Heart left ventricle (tissue), 16 donors: ENCODE data around the gene ABCF1. TPM values are rescaled to one million over a fixed set of nuclear protein-coding genes. Genes with fewer than 3 reads are reported as not detected.

ENCODE experiments used
- ATAC-seq, 4 donors: fragments of 200-7000 bp; cut with Tn5 transposase; one replicate each; pipeline ENCODE4 v1.9.1; 2020 to 2022; ENCODE audit warnings: moderate library complexity in 4 of 4, mild to moderate bottlenecking in 3 of 4, moderate number of reproducible peaks in 1 of 4
- DNase-seq, 5 donors: peaks; one replicate each; pipeline ENCODE4 v3.0.0-alpha.2; 2020
- H3K27ac ChIP-seq, 12 donors: fragments of 200-600 bp; sonication (generic) in 4 of 12; one replicate each; pipeline versions ENCODE4 v1.5.0 to v1.8.0; 2016 to 2022; ENCODE audit warnings: mild to moderate bottlenecking in 2 of 12
- H3K27me3 ChIP-seq, 9 donors: fragments of 200-600 bp; sonication (generic) in 2 of 9; one replicate each; pipeline versions ENCODE4 v1.5.1 to v1.8.0; 2016 to 2022; ENCODE audit warnings: mild to moderate bottlenecking in 3 of 9
- H3K36me3 ChIP-seq, 9 donors: fragments of 200-600 bp; sonication (generic) in 2 of 9; one replicate each; pipeline versions ENCODE4 v1.5.0 to v1.8.0; 2018 to 2022; ENCODE audit warnings: mild to moderate bottlenecking in 2 of 9
- H3K4me1 ChIP-seq, 12 donors: fragments of 200-600 bp; sonication (generic) in 4 of 12; one replicate each; pipeline versions ENCODE4 v1.5.0 to v1.8.0; 2016 to 2022; ENCODE audit warnings: mild to moderate bottlenecking in 3 of 12
- H3K4me3 ChIP-seq, 12 donors: fragments of 200-600 bp; sonication (generic) in 4 of 12; one replicate each; pipeline versions ENCODE4 v1.5.0 to v1.8.0; 2017 to 2022; ENCODE audit warnings: mild to moderate bottlenecking in 9 of 12, moderate library complexity in 4 of 12
- H3K9me3 ChIP-seq, 12 donors: fragments of 200-600 bp; sonication (generic) in 4 of 12; one replicate each; pipeline versions ENCODE4 v1.5.0 to v1.8.0; 2016 to 2022; ENCODE audit warnings: mild to moderate bottlenecking in 1 of 12
- CTCF ChIP-seq, 12 donors: fragments of 200-600 bp; sonication (generic) in 4 of 12; IDR thresholded peaks; one replicate each; pipeline versions ENCODE4 v1.5.0 to v1.8.0; 2018 to 2022; ENCODE audit warnings: antibody characterized with exemption in 12 of 12, mild to moderate bottlenecking in 5 of 12
- POLR2A ChIP-seq, 2 donors: fragments of 450-650 bp; IDR thresholded peaks; one replicate each; pipeline ENCODE4 v1.6.1; 2017; ENCODE audit warnings: antibody characterized with exemption in 2 of 2, mild to moderate bottlenecking in 2 of 2, moderate library complexity in 2 of 2
- WGBS, 4 donors: extraction: QIAGEN DNeasy Blood & Tissue Kit in 2 of 4; methylation state at CpG; one replicate each; pipeline versions ENCODE4 v1.1.5 to v1.1.7; 2013 to 2018; 5-methylcytosine and 5-hydroxymethylcytosine counted together
- intact Hi-C, 10 donors: fragments of 100-400 bp; cut with DNase I; formaldehyde crosslinking; loops; one replicate each; pipeline versions ENCODE4 v1.11.1 to v1.14.2; 2022
- polyA plus RNA-seq, 2 donors: library from polyadenylated mRNA; stranded (reverse); fragments of 200-250 nt; gene quantifications; one replicate each; pipeline ENCODE4 v1.2.3, GENCODE V29; 2013
- total RNA-seq, 9 donors: library from RNA; depleted of rRNA in 2 of 9; stranded (reverse); fragments of >200 nt in 2 of 9; fragmentation: NEBNext Ultra II Directional in 3 of 9; extraction: Animal tissue kit (Norgen Biotek cat#: 25700) in 3 of 9; gene quantifications; one replicate each; pipeline versions ENCODE4 v1.1.0 to v1.2.4, GENCODE V29; 2016 to 2023
- donor health status: ischemic (EF 13 %, LVEDD 7.1; RV severe dilation, severe dysfunction).
- donor health status: healthy with polysubstance abuse.
- donor health status: DM: no; HTN: yes; CAD: no.
- donor health status: DM: no; HTN: no; CAD: no.
- donor health status: ischemic (EF 25% LVEDD 6.9; RV normal size, moderate dysfunction).
- donor health status: ischemic (EF 25% LVEDD 5.7; RV mildly dilated, moderate dysfunction).
- donor health status: healthy.
- donor health status: DM: yes; HTN: yes; CAD: no.
- donor health status: ischemic (EF 35%, LVEDD 5.7; RV mildly dilated, moderate dysfunction).
- donor health status: nonischemic (EF 11% LVEDD 7.7; RV severe dilation, severe dysfunction).
- donor health status: DM: yes; HTN: yes; CAD: no.
- donor health status: PGD.
- donor health status: ischemic (EF 29% LVEDD 5.4; RV normal size, mild dysfunction).
- donor health status: nonischemic (EF 23%, LVEDD 6.1; RV moderate dilation, normal function).

The ABCF1 gene
- total and polyA plus RNA-seq, 11 donors: 28.0 to 76.8 (median 39.8) TPM

GRCh38 chr6:30571762-30572082 is 480 bp downstream of the ABCF1 start:
- no peak for TF ChIP-seq CTCF (IDR thresholded peaks at IDR 0.05)
- no peak for TF ChIP-seq POLR2A (IDR thresholded peaks at IDR 0.05)
- peaks cover 0 to 25% (median 10%) of the 10 kb centered on the region in 9 donors for H3K36me3 ChIP-seq
- ATAC-seq: no peak
- intact Hi-C loops: loop anchor here in 5 of 10 donors (1.0 to 2.0 kb wide), 4 partner anchors 15 to 45 kb away; partner anchors contain the start of genes GNL1 (in 3 of the 5), PRR3 (in 2 of the 5), MRPS18B (in 1 of the 5) and PPP1R10 (in 1 of the 5)
- H3K27ac ChIP-seq: peak overlapping the region in 11 of 12 donors; percentile 80 to 97 (median 88)
- WGBS, 4 donors: 1% methylated on average over 8 of the region's 8 CpGs
- H3K27me3 ChIP-seq: no peaks in the 10 kb centered on the region
- peak overlapping the region; percentile 27 to 95 (median 73) for H3K4me3 ChIP-seq
- H3K9me3 ChIP-seq: no peaks in the 10 kb centered on the region
- H3K4me1 ChIP-seq: peaks cover 0 to 40% (median 28%) of the 10 kb centered on the region in 12 donors
- DNase-seq: no peak

GRCh38 chr6:30572148-30572547 is 906 bp downstream of the ABCF1 start:
- H3K4me1 ChIP-seq: peaks cover 0 to 40% (median 28%) of the 10 kb centered on the region in 12 donors
- H3K36me3 ChIP-seq: peaks cover 0 to 29% (median 14%) of the 10 kb centered on the region in 9 donors
- H3K9me3 ChIP-seq: no peaks in the 10 kb centered on the region
- DNase-seq (no peak), ATAC-seq (no peak)
- TF ChIP-seq POLR2A (IDR thresholded peaks at IDR 0.05): no peak
- intact Hi-C loops: loop anchor here in 1 of 10 donors (2.0 kb wide), 1 partner anchor 21 kb away; no protein-coding TSS in a partner anchor
- no peaks in the 10 kb centered on the region for H3K27me3 ChIP-seq
- peak overlapping the region; percentile 27 to 95 (median 73) for H3K4me3 ChIP-seq
- H3K27ac ChIP-seq: peak overlapping the region in 8 of 12 donors; percentile 84 to 97 (median 88)

- H3K4me1 ChIP-seq: peaks cover 0 to 40% (median 28%) of the 10 kb centered on the region in 12 donors
- no peaks in the 10 kb centered on the region for H3K9me3 ChIP-seq
- no peak overlapping the region for H3K4me3 ChIP-seq
- TF ChIP-seq POLR2A (IDR thresholded peaks at IDR 0.05) (no peak), CTCF (IDR thresholded peaks at IDR 0.05) (no peak)
- no peaks in the 10 kb centered on the region for H3K27me3 ChIP-seq
- no peak overlapping the region for H3K27ac ChIP-seq
- no peak for DNase-seq
- peaks cover 0 to 39% (median 24%) of the 10 kb centered on the region in 9 donors for H3K36me3 ChIP-seq
- intact Hi-C loops: loop anchor here in 1 of 10 donors (2.0 kb wide), 1 partner anchor 20 kb away; no protein-coding TSS in a partner anchor
- 58 to 71% (median 59%) methylated on average over 4 of the region's 4 CpGs for WGBS, 4 donors
- no peak for ATAC-seq
These were observed 1.9 kb downstream of the ABCF1 start for GRCh38 chr6:30573113-30573512.

GRCh38 chr6:30578051-30578450 is 6.8 kb downstream of the ABCF1 start:
- 96 to 97% (median 97%) methylated on average over 8 of the region's 8 CpGs for WGBS, 4 donors
- TF ChIP-seq CTCF (IDR thresholded peaks at IDR 0.05): no peak
- no peak for TF ChIP-seq POLR2A (IDR thresholded peaks at IDR 0.05)
- intact Hi-C loops: no loop called here

GRCh38 chr6:30583921-30584320 is 12.7 kb downstream of the ABCF1 start:
- no peaks in the 10 kb centered on the region for H3K4me1 ChIP-seq
- H3K36me3 ChIP-seq: peaks cover 5 to 100% (median 98%) of the 10 kb centered on the region in 9 donors
- 82 to 92% (median 89%) methylated on average over 5 of the region's 5 CpGs for WGBS, 4 donors
- H3K27ac ChIP-seq: no peak overlapping the region
- no peak overlapping the region for H3K4me3 ChIP-seq
- no peaks in the 10 kb centered on the region for H3K27me3 ChIP-seq
- no peaks in the 10 kb centered on the region for H3K9me3 ChIP-seq
- ATAC-seq: no peak
- DNase-seq: no peak
- intact Hi-C loops: no loop called here
- TF ChIP-seq CTCF (IDR thresholded peaks at IDR 0.05): no peak
- no peak for TF ChIP-seq POLR2A (IDR thresholded peaks at IDR 0.05)

More at GRCh38 chr6:30578051-30578450, 6.8 kb downstream of the ABCF1 start:
- ATAC-seq (no peak), DNase-seq (no peak)
- no peaks in the 10 kb centered on the region for H3K9me3 ChIP-seq
- H3K27ac ChIP-seq: no peak overlapping the region
- no peaks in the 10 kb centered on the region for H3K27me3 ChIP-seq
- H3K36me3 ChIP-seq: peaks cover 3 to 89% (median 69%) of the 10 kb centered on the region in 9 donors
- H3K4me3 ChIP-seq: no peak overlapping the region
- H3K4me1 ChIP-seq: peaks cover 0 to 16% (median 6%) of the 10 kb centered on the region in 12 donors
